H9 (cell line): ENCODE results near the gene ZNF780A. TPM values are rescaled to one million over a fixed set of nuclear protein-coding genes. Genes with fewer than 3 reads are reported as not detected.

ENCODE experiments used
- DNase-seq: peaks from one replicate; pipeline ENCODE4 v3.0.0-alpha.2; 2017
- H2AFZ ChIP-seq: one replicate; pipeline ENCODE4 v1.6.1; 2013; ENCODE audit warnings: mild to moderate bottlenecking, low read length, control low read depth, moderate library complexity
- H2AK5ac ChIP-seq: 2 replicates; pipeline ENCODE4 v1.6.1; 2013; ENCODE audit warnings: low read length, control low read depth, mixed read lengths; ENCODE audit not compliant: insufficient read length
- H2BK120ac ChIP-seq: one replicate; pipeline ENCODE4 v1.6.1; 2013; ENCODE audit warnings: low read depth, mild to moderate bottlenecking, low read length, control low read depth, inconsistent platforms; ENCODE audit not compliant: poor library complexity, severe bottlenecking
- H2BK12ac ChIP-seq: 2 replicates; pipeline ENCODE4 v1.6.1; 2013; ENCODE audit warnings: low read length, control low read depth, mixed read lengths, low read depth; ENCODE audit not compliant: insufficient read length
- H2BK15ac ChIP-seq: 2 replicates; pipeline ENCODE4 v1.6.1; 2013; ENCODE audit warnings: low read depth, low read length, control low read depth
- H2BK20ac ChIP-seq: one replicate; pipeline ENCODE4 v1.6.1; 2013; ENCODE audit warnings: low read depth, mild to moderate bottlenecking, low read length, control low read depth, inconsistent platforms; ENCODE audit not compliant: poor library complexity, severe bottlenecking
- H2BK5ac ChIP-seq: 2 replicates; pipeline ENCODE4 v1.6.1; 2013; ENCODE audit warnings: low read length, control low read depth, mixed read lengths; ENCODE audit not compliant: insufficient read length
- H3K14ac ChIP-seq: 2 replicates; pipeline ENCODE4 v1.6.1; 2013; ENCODE audit warnings: low read length, control low read depth; ENCODE audit not compliant: insufficient read depth
- H3K18ac ChIP-seq: 2 replicates; pipeline ENCODE4 v1.6.1; 2013; ENCODE audit warnings: low read depth, mild to moderate bottlenecking, mixed read lengths, low read length, control low read depth; ENCODE audit not compliant: insufficient read length
- H3K23ac ChIP-seq: 2 replicates; pipeline ENCODE4 v1.6.1; 2013; ENCODE audit warnings: low read length, control low read depth, mixed read lengths, low read depth; ENCODE audit not compliant: insufficient read length
- H3K23me2 ChIP-seq: 2 replicates; pipeline ENCODE4 v1.6.1; 2013; ENCODE audit warnings: low read depth, mild to moderate bottlenecking, mixed read lengths, low read length, control low read depth; ENCODE audit not compliant: insufficient read length, poor library complexity, severe bottlenecking
- H3K27ac ChIP-seq: 2 replicates; pipeline ENCODE4 v1.5.1; 2013; ENCODE audit warnings: low read length, control low read depth, mixed read lengths, low read depth; ENCODE audit not compliant: insufficient read length
- H3K27me3 ChIP-seq: 2 replicates; pipeline ENCODE4 v1.6.1; 2013; ENCODE audit warnings: low read length, control low read depth, inconsistent platforms; ENCODE audit not compliant: insufficient read depth
- H3K4ac ChIP-seq: 2 replicates; pipeline ENCODE4 v1.6.1; 2013; ENCODE audit warnings: low read depth, mild to moderate bottlenecking, control low read depth, inconsistent platforms, low read length, moderate library complexity
- H3K4me1 ChIP-seq: 2 replicates; pipeline ENCODE4 v1.6.1; 2013; ENCODE audit warnings: low read length, control low read depth, inconsistent platforms; ENCODE audit not compliant: insufficient read depth
- H3K4me2 ChIP-seq: 2 replicates; pipeline ENCODE4 v1.6.1; 2013; ENCODE audit warnings: low read length, control low read depth, mixed read lengths; ENCODE audit not compliant: insufficient read length, insufficient read depth
- H3K56ac ChIP-seq: 2 replicates; pipeline ENCODE4 v1.6.1; 2013; ENCODE audit warnings: low read depth, mild to moderate bottlenecking, mixed read lengths, low read length, control low read depth; ENCODE audit not compliant: insufficient read length
- H3K79me1 ChIP-seq: 2 replicates; pipeline ENCODE4 v1.6.1; 2013; ENCODE audit warnings: low read depth, mild to moderate bottlenecking, moderate library complexity, low read length, control low read depth, inconsistent platforms; ENCODE audit not compliant: insufficient read depth, poor library complexity, severe bottlenecking
- H3K79me2 ChIP-seq: 2 replicates; pipeline ENCODE4 v1.6.1; 2013; ENCODE audit warnings: low read length, control low read depth, inconsistent platforms; ENCODE audit not compliant: insufficient read depth
- H3K9ac ChIP-seq: 2 replicates; pipeline ENCODE4 v1.6.1; 2013; ENCODE audit warnings: low read length, control low read depth, mixed read lengths; ENCODE audit not compliant: insufficient read length; ENCODE audit errors: extremely low read depth
- H3K9me3 ChIP-seq: one replicate; pipeline ENCODE4 v1.6.1; 2013; ENCODE audit warnings: low read depth, low read length, inconsistent platforms; ENCODE audit not compliant: control insufficient read depth
- H3T11ph ChIP-seq: one replicate; pipeline ENCODE4 v1.6.1; 2013; ENCODE audit warnings: mild to moderate bottlenecking, low read length, control low read depth, inconsistent platforms
- H4K20me1 ChIP-seq: one replicate; pipeline ENCODE4 v1.6.1; 2013; ENCODE audit not compliant: control insufficient read depth, insufficient read length, insufficient read depth
- H4K5ac ChIP-seq: 2 replicates; pipeline ENCODE4 v1.6.1; 2013; ENCODE audit warnings: low read depth, mild to moderate bottlenecking, mixed read lengths, low read length, control low read depth; ENCODE audit not compliant: insufficient read length
- H4K8ac ChIP-seq: replicated peaks from 2 replicates; pipeline ENCODE4 v1.6.1; 2013; ENCODE audit warnings: low read length, control low read depth, mixed read lengths, low read depth; ENCODE audit not compliant: insufficient read length
- H4K91ac ChIP-seq: 2 replicates; pipeline ENCODE4 v1.6.1; 2013; ENCODE audit warnings: low read depth, mild to moderate bottlenecking, moderate library complexity, mixed read lengths, low read length, control low read depth; ENCODE audit not compliant: insufficient read length
- H3K27ac Mint-ChIP-seq, 3 experiments: 2 replicates in 2 of 3; 3 replicates in 1 of 3; pipeline ENCODE4 v1.8.0; 2020 to 2021; ENCODE audit warnings: mixed read lengths in 3 of 3, mild to moderate bottlenecking in 1 of 3, moderate library complexity in 1 of 3
- H3K27me3 Mint-ChIP-seq: 2 replicates; pipeline ENCODE4 v1.8.0; 2021; ENCODE audit warnings: low read depth, mild to moderate bottlenecking, moderate library complexity, mixed read lengths
- H3K36me3 Mint-ChIP-seq, 3 experiments: 2 replicates in 2 of 3; 3 replicates in 1 of 3; pipeline ENCODE4 v1.8.0; 2020 to 2021; ENCODE audit warnings: low read depth in 3 of 3, mixed read lengths in 3 of 3; ENCODE audit not compliant: insufficient read depth in 1 of 3
- H3K4me1 Mint-ChIP-seq, 2 experiments: 2 replicates each; pipeline ENCODE4 v1.8.0; 2020; ENCODE audit warnings: mixed read lengths in 2 of 2
- H3K4me3 Mint-ChIP-seq, 2 experiments: 2 replicates in 1 of 2; 3 replicates in 1 of 2; pipeline ENCODE4 v1.8.0; 2020 to 2021; ENCODE audit warnings: mild to moderate bottlenecking in 2 of 2, mixed read lengths in 2 of 2, moderate library complexity in 1 of 2
- H3K9me3 Mint-ChIP-seq, 2 experiments: 2 replicates in 1 of 2; 3 replicates in 1 of 2; pipeline ENCODE4 v1.8.0; 2020; ENCODE audit warnings: mild to moderate bottlenecking in 2 of 2, mixed read lengths in 2 of 2, moderate library complexity in 1 of 2
- CTCF ChIP-seq: fragments of 200-600 bp; sonication (generic); conservative IDR thresholded peaks from 3 replicates; pipeline ENCODE4 v1.8.0; 2021; ENCODE audit warnings: antibody characterized with exemption, mild to moderate bottlenecking
- whole genome bisulfite sequencing: extraction: QIAGEN DNeasy Blood & Tissue Kit; methylation state at CpG from one replicate; pipeline ENCODE4 v1.1.7; 2013; ENCODE audit warnings: missing lambda C conversion rate, low lambda C conversion rate, mixed read lengths; ENCODE audit not compliant: insufficient read length; ENCODE audit errors: extremely low coverage; 5-methylcytosine and 5-hydroxymethylcytosine counted together
- total RNA-seq: library from RNA; stranded (reverse); gene quantifications from 2 replicates; pipeline ENCODE4 v1.2.1, GENCODE V29; 2021

Gene ZNF780A
- total RNA-seq, 1 experiment from 2014 or later, result 16.7 TPM

GRCh38 chr19:40070058-40070457 is 20.7 kb downstream of the ZNF780A start:
- H3T11ph ChIP-seq, result no peak overlapping the region
- Mint-ChIP-seq H3K9me3 (peaks cover 52% of the 10 kb centered on the region in 2 experiments), H3K27ac (no peak overlapping the region), H3K36me3 (peaks cover 32 to 58% (median 51%) of the 10 kb centered on the region in 3 experiments), H3K4me1 (no peaks in the 10 kb centered on the region), H3K4me3 (no peak overlapping the region), H3K27me3 (no peaks in the 10 kb centered on the region; the same call in 1 of the 2 replicates)
- no peak overlapping the region for H3K18ac ChIP-seq
- no peaks in the 10 kb centered on the region for H3K27me3 ChIP-seq
- H4K5ac ChIP-seq, result no peak overlapping the region
- H3K56ac ChIP-seq, result no peak overlapping the region
- DNase-seq, result no peak
- H2BK12ac ChIP-seq, result no peak overlapping the region
- H3K79me1 ChIP-seq, result no peaks in the 10 kb centered on the region
- no peak overlapping the region for H2AK5ac ChIP-seq
- H2BK20ac ChIP-seq, result no peak overlapping the region
- no CpG with 5 or more reads among the region's 1 CpG for WGBS
- no peak overlapping the region for H2BK120ac ChIP-seq
- H4K8ac ChIP-seq, result no peak overlapping the region
- no peaks in the 10 kb centered on the region for H3K4me1 ChIP-seq
- no peak overlapping the region for H3K14ac ChIP-seq
- no peak overlapping the region for H3K23ac ChIP-seq
- H2AFZ ChIP-seq, result no peak overlapping the region
- H3K4me2 ChIP-seq, result no peak overlapping the region
- H3K4ac ChIP-seq, result no peak overlapping the region
- no peaks in the 10 kb centered on the region for H3K23me2 ChIP-seq
- no peak overlapping the region for H3K9ac ChIP-seq
- TF ChIP-seq CTCF, result no peak
- H4K20me1 ChIP-seq, result no peaks in the 10 kb centered on the region
- no peak overlapping the region for H3K27ac ChIP-seq
- no peak overlapping the region for H2BK15ac ChIP-seq
- H2BK5ac ChIP-seq, result no peak overlapping the region
- peaks cover 13% of the 10 kb centered on the region for H3K9me3 ChIP-seq
- no peaks in the 10 kb centered on the region for H3K79me2 ChIP-seq
- no peak overlapping the region for H4K91ac ChIP-seq
